GM12891 (cell line): Measurements from ENCODE around the gene LZTFL1.

ENCODE experiments used
- PAX5 ChIP-seq: IDR thresholded peaks from 2 replicates; pipeline ENCODE4 v1.6.1; 2011; ENCODE audit warnings: low read length, moderate library complexity, mild to moderate bottlenecking; ENCODE audit not compliant: insufficient read depth, severe bottlenecking
- POLR2A ChIP-seq: IDR thresholded peaks from 2 replicates; pipeline ENCODE4 v1.6.1; 2011; ENCODE audit warnings: low read depth, low read length, control low read depth

GRCh38 chr3:45870099-45870498 lies 28.2 kb upstream of the LZTFL1 start:
- TF ChIP-seq POLR2A (no peak), PAX5 (no peak)
